ENCODE results near the gene VSTM1.

- TF ChIP-seq CTCF (IDR thresholded peaks at IDR 0.05) (no peak), EP300 (IDR thresholded peaks at IDR 0.05) (no peak), POLR2AphosphoS5 (IDR thresholded peaks at IDR 0.05) (no peak)
Observed at GRCh38 chr19:54108496-54108895, 44.8 kb upstream of the VSTM1 start.

Measured in upper lobe of left lung (tissue), 4 donors.